Gastroesophageal sphincter (tissue), 4 donors: Measurements from ENCODE around the gene TGFBR3. TPM values are rescaled to one million over a fixed set of nuclear protein-coding genes. Genes with fewer than 3 reads are reported as not detected.

ENCODE experiments used
- ATAC-seq: fragments of 150-250 bp; one replicate; pipeline ENCODE4 v1.9.1; 2016; ENCODE audit warnings: mild to moderate bottlenecking, moderate library complexity
- H3K27ac ChIP-seq, 4 donors: fragments of 200-600 bp; sonication (generic) in 3 of 4; 1 replicate in 3 of 4; 2 replicates in 1 of 4; pipeline ENCODE4 v1.5.1; 2016 to 2019
- H3K27me3 ChIP-seq: fragments of 200-600 bp; sonication (generic); one replicate; pipeline ENCODE4 v1.5.1; 2019
- H3K36me3 ChIP-seq, 2 donors: fragments of 200-600 bp; sonication (generic); one replicate each; pipeline ENCODE4 v1.5.1; 2019; ENCODE audit warnings: control low read depth in 1 of 2
- H3K4me1 ChIP-seq, 3 donors: fragments of 200-600 bp; sonication (generic); 1 replicate in 2 of 3; 2 replicates in 1 of 3; pipeline ENCODE4 v1.5.1; 2016 to 2019; ENCODE audit warnings: control low read depth in 2 of 3
- H3K4me3 ChIP-seq, 2 donors: fragments of 200-600 bp; sonication (generic); one replicate each; pipeline ENCODE4 v1.5.1; 2019; ENCODE audit warnings: mild to moderate bottlenecking in 1 of 2, moderate library complexity in 1 of 2
- H3K9me3 ChIP-seq, 3 donors: fragments of 200-600 bp; sonication (generic); one replicate each; pipeline ENCODE4 v1.5.1; 2017 to 2019; ENCODE audit warnings: control low read depth in 2 of 3
- EP300 ChIP-seq: sonication (generic); formaldehyde crosslinking; IDR thresholded peaks from one replicate; pipeline ENCODE4 v1.6.1; 2017; ENCODE audit warnings: antibody characterized with exemption, mild to moderate bottlenecking
- POLR2A ChIP-seq, 2 donors: fragments of 450-650 bp; IDR thresholded peaks; one replicate each; pipeline ENCODE4 v1.6.1; 2017; ENCODE audit warnings: antibody characterized with exemption in 2 of 2, mild to moderate bottlenecking in 2 of 2, moderate library complexity in 1 of 2
- POLR2AphosphoS5 ChIP-seq: sonication (generic); formaldehyde crosslinking; IDR thresholded peaks from one replicate; pipeline ENCODE4 v1.6.1; 2017; ENCODE audit warnings: antibody characterized with exemption
- WGBS, 2 donors: methylation state at CpG; one replicate each; pipeline ENCODE4 v1.1.5; 2018; ENCODE audit warnings: low coverage in 1 of 2; 5-methylcytosine and 5-hydroxymethylcytosine counted together
- total RNA-seq, 4 donors: library from RNA; depleted of rRNA; stranded (reverse); fragments of >200 nt; gene quantifications; one replicate each; pipeline ENCODE4 v1.1.0, GENCODE V29; 2016
- TF ChIP-seq, protein P1 (sequence below), 4 experiments: fragments of 200-600 bp in 2 of 4; fragments of 450-650 bp in 2 of 4; sonication (generic) in 1 of 4; IDR thresholded peaks; one replicate each; pipeline ENCODE4 v1.5.1; 2017 to 2019; ENCODE audit warnings: antibody characterized with exemption in 4 of 4, mild to moderate bottlenecking in 2 of 4, moderate library complexity in 2 of 4

TGFBR3 gene
- total RNA-seq, 4 donors from 2014 or later, result 176 to 315 (median 248) TPM

- peaks cover 22 to 93% (median 29%) of the 10 kb centered on the region in 3 donors for H3K4me1 ChIP-seq
- no peak overlapping the region for H3K4me3 ChIP-seq
- H3K27ac ChIP-seq, result no peak overlapping the region
- H3K9me3 ChIP-seq, result no peaks in the 10 kb centered on the region
- H3K27me3 ChIP-seq, result no peaks in the 10 kb centered on the region
- H3K36me3 ChIP-seq, result no peaks in the 10 kb centered on the region
- 60 to 61% methylated on average over 3 of the region's 3 CpGs for WGBS, 2 donors
- ATAC-seq, result no peak
- TF ChIP-seq, protein P1, sequence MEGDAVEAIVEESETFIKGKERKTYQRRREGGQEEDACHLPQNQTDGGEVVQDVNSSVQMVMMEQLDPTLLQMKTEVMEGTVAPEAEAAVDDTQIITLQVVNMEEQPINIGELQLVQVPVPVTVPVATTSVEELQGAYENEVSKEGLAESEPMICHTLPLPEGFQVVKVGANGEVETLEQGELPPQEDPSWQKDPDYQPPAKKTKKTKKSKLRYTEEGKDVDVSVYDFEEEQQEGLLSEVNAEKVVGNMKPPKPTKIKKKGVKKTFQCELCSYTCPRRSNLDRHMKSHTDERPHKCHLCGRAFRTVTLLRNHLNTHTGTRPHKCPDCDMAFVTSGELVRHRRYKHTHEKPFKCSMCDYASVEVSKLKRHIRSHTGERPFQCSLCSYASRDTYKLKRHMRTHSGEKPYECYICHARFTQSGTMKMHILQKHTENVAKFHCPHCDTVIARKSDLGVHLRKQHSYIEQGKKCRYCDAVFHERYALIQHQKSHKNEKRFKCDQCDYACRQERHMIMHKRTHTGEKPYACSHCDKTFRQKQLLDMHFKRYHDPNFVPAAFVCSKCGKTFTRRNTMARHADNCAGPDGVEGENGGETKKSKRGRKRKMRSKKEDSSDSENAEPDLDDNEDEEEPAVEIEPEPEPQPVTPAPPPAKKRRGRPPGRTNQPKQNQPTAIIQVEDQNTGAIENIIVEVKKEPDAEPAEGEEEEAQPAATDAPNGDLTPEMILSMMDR (IDR thresholded peaks at IDR 0.05), result no peak
- TF ChIP-seq POLR2AphosphoS5, result no peak
- TF ChIP-seq EP300, result no peak
- no peak for TF ChIP-seq POLR2A (IDR thresholded peaks at IDR 0.05)
Observed at GRCh38 chr1:91811363-91812025, 74.5 kb downstream of the TGFBR3 start.

- TF ChIP-seq POLR2AphosphoS5, result no peak
- TF ChIP-seq POLR2A (IDR thresholded peaks at IDR 0.05), result no peak
- TF ChIP-seq, protein P1 (IDR thresholded peaks at IDR 0.05), result no peak
- no peak for TF ChIP-seq EP300
- H3K4me3 ChIP-seq, result no peak overlapping the region
- WGBS, 2 donors, result 64 to 72% methylated on average over 3 of the region's 3 CpGs
- no peaks in the 10 kb centered on the region for H3K36me3 ChIP-seq
- no peaks in the 10 kb centered on the region for H3K27me3 ChIP-seq
- H3K4me1 ChIP-seq, result peaks cover 28 to 95% (median 48%) of the 10 kb centered on the region in 3 donors
- ATAC-seq, result no peak
- no peaks in the 10 kb centered on the region for H3K9me3 ChIP-seq
- H3K27ac ChIP-seq, result no peak overlapping the region
Observed at GRCh38 chr1:91809317-91809716, 76.6 kb downstream of the TGFBR3 start.

GRCh38 chr1:91807921-91808620 lies 77.9 kb downstream of the TGFBR3 start:
- Histone ChIP-seq H3K4me1 (peaks cover 31 to 98% (median 55%) of the 10 kb centered on the region in 3 donors), H3K4me3 (no peak overlapping the region), H3K27ac (peak overlapping the region in 1 of 4 donors; percentile 74), H3K36me3 (no peaks in the 10 kb centered on the region), H3K27me3 (no peaks in the 10 kb centered on the region), H3K9me3 (no peaks in the 10 kb centered on the region)
- 100% methylated on average over 4 to 5 of the region's 5 CpGs for WGBS, 2 donors
- ATAC-seq, result no peak
- TF ChIP-seq, protein P1 (IDR thresholded peaks at IDR 0.05), result no peak
- no peak for TF ChIP-seq POLR2A (IDR thresholded peaks at IDR 0.05)
- TF ChIP-seq POLR2AphosphoS5, result no peak
- no peak for TF ChIP-seq EP300

GRCh38 chr1:91806769-91807700 lies 78.9 kb downstream of the TGFBR3 start:
- WGBS, 2 donors, result 49 to 76% methylated on average over 4 to 8 of the region's 8 CpGs
- Histone ChIP-seq H3K4me1 (peaks cover 31 to 98% (median 48%) of the 10 kb centered on the region in 3 donors), H3K36me3 (no peaks in the 10 kb centered on the region), H3K27ac (peak overlapping the region in 3 of 4 donors; percentile 3 to 74 (median 74)), H3K27me3 (no peaks in the 10 kb centered on the region), H3K9me3 (no peaks in the 10 kb centered on the region), H3K4me3 (no peak overlapping the region)
- no peak for ATAC-seq
- no peak for TF ChIP-seq EP300
- TF ChIP-seq POLR2AphosphoS5, result peak; percentile 9

GRCh38 chr1:91806181-91806768 lies 79.7 kb downstream of the TGFBR3 start:
- Histone ChIP-seq H3K27ac (peak overlapping the region in 3 of 4 donors; percentile 3 to 74 (median 74)), H3K4me3 (no peak overlapping the region), H3K36me3 (no peaks in the 10 kb centered on the region), H3K27me3 (no peaks in the 10 kb centered on the region), H3K4me1 (peaks cover 31 to 97% (median 47%) of the 10 kb centered on the region in 3 donors), H3K9me3 (no peaks in the 10 kb centered on the region)
- WGBS, 2 donors, result 21 to 29% methylated on average over 7 to 8 of the region's 8 CpGs
- no peak for ATAC-seq
- TF ChIP-seq EP300, result no peak
- TF ChIP-seq POLR2A (IDR thresholded peaks at IDR 0.05), result no peak
- TF ChIP-seq, protein P1 (IDR thresholded peaks at IDR 0.05), result no peak
- no peak for TF ChIP-seq POLR2AphosphoS5
